ENCODE results near the gene GTF2IRD1.

DNA sequence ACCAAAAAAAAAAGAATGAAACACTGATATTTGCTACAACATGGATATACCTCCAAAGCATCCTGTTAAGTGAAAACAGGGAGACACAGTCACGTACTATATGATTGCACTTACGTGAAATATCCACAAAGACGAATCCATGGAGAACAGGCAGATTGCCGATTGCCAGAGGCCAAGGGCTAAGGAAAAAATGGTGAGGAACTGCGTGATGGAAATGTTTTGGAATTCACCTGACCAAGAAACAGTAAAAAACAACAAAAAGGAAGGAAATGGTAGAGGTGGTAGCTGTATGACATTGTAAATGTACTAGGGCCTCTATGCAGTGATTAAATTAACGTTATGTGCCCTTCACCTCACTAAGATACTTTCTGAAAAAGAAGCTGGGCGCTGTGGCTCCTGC is 44.1 kb upstream of the GTF2IRD1 start:
- TF ChIP-seq, protein P1, sequence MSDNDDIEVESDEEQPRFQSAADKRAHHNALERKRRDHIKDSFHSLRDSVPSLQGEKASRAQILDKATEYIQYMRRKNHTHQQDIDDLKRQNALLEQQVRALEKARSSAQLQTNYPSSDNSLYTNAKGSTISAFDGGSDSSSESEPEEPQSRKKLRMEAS (IDR thresholded peaks at IDR 0.05; ENCODE audit: low read depth), result no peak
- TF ChIP-seq ELF1 (IDR thresholded peaks at IDR 0.05) (no peak), TEAD4 (IDR thresholded peaks at IDR 0.05; ENCODE audit: borderline replicate concordance, insufficient read depth) (no peak), FOSL2 (IDR thresholded peaks at IDR 0.05; ENCODE audit: borderline replicate concordance, low read depth) (no peak), GABPA (IDR thresholded peaks at IDR 0.05; ENCODE audit: low read depth) (no peak)
- TF ChIP-seq, protein P2, sequence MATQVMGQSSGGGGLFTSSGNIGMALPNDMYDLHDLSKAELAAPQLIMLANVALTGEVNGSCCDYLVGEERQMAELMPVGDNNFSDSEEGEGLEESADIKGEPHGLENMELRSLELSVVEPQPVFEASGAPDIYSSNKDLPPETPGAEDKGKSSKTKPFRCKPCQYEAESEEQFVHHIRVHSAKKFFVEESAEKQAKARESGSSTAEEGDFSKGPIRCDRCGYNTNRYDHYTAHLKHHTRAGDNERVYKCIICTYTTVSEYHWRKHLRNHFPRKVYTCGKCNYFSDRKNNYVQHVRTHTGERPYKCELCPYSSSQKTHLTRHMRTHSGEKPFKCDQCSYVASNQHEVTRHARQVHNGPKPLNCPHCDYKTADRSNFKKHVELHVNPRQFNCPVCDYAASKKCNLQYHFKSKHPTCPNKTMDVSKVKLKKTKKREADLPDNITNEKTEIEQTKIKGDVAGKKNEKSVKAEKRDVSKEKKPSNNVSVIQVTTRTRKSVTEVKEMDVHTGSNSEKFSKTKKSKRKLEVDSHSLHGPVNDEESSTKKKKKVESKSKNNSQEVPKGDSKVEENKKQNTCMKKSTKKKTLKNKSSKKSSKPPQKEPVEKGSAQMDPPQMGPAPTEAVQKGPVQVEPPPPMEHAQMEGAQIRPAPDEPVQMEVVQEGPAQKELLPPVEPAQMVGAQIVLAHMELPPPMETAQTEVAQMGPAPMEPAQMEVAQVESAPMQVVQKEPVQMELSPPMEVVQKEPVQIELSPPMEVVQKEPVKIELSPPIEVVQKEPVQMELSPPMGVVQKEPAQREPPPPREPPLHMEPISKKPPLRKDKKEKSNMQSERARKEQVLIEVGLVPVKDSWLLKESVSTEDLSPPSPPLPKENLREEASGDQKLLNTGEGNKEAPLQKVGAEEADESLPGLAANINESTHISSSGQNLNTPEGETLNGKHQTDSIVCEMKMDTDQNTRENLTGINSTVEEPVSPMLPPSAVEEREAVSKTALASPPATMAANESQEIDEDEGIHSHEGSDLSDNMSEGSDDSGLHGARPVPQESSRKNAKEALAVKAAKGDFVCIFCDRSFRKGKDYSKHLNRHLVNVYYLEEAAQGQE (IDR thresholded peaks at IDR 0.05; ENCODE audit: low read depth, low read length), result no peak
- TF ChIP-seq, protein P3, sequence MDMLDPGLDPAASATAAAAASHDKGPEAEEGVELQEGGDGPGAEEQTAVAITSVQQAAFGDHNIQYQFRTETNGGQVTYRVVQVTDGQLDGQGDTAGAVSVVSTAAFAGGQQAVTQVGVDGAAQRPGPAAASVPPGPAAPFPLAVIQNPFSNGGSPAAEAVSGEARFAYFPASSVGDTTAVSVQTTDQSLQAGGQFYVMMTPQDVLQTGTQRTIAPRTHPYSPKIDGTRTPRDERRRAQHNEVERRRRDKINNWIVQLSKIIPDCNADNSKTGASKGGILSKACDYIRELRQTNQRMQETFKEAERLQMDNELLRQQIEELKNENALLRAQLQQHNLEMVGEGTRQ (IDR thresholded peaks at IDR 0.05; ENCODE audit: borderline replicate concordance, low read depth, low read length), result no peak
- TF ChIP-seq, protein P4, sequence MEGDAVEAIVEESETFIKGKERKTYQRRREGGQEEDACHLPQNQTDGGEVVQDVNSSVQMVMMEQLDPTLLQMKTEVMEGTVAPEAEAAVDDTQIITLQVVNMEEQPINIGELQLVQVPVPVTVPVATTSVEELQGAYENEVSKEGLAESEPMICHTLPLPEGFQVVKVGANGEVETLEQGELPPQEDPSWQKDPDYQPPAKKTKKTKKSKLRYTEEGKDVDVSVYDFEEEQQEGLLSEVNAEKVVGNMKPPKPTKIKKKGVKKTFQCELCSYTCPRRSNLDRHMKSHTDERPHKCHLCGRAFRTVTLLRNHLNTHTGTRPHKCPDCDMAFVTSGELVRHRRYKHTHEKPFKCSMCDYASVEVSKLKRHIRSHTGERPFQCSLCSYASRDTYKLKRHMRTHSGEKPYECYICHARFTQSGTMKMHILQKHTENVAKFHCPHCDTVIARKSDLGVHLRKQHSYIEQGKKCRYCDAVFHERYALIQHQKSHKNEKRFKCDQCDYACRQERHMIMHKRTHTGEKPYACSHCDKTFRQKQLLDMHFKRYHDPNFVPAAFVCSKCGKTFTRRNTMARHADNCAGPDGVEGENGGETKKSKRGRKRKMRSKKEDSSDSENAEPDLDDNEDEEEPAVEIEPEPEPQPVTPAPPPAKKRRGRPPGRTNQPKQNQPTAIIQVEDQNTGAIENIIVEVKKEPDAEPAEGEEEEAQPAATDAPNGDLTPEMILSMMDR (IDR thresholded peaks at IDR 0.05), result no peak
